GM18868 (cell line): ENCODE measurements around the gene KLHL12.
"Not testable (repeated sequence)": the region's sequence is repeated elsewhere in the genome, so short reads cannot be mapped to it uniquely, and the experiment has no call there.

Experiments used
- ATAC-seq: cut with Tn5 transposase; IDR thresholded peaks from one replicate; pipeline ENCODE4 v1.9.1; 2021; ENCODE audit warnings: mild to moderate bottlenecking, moderate library complexity; ENCODE audit not compliant: unreplicated experiment

Gene KLHL12

GRCh38 chr1:202952099-202952498 lies 25.1 kb upstream of the KLHL12 start:
- no peak for ATAC-seq

- ATAC-seq, result no peak
Observed at GRCh38 chr1:202951437-202951836, 24.4 kb upstream of the KLHL12 start.

- no peak for ATAC-seq
Observed at GRCh38 chr1:202945483-202945882, 18.4 kb upstream of the KLHL12 start.

GRCh38 chr1:202944438-202944921 lies 17.4 kb upstream of the KLHL12 start:
- ATAC-seq, result no peak

- ATAC-seq, result no peak
Observed at GRCh38 chr1:202942426-202942825, 15.4 kb upstream of the KLHL12 start.

GRCh38 chr1:202941372-202941771 lies 14.3 kb upstream of the KLHL12 start:
- ATAC-seq, result no peak

- ATAC-seq, result no peak
Observed at GRCh38 chr1:202940561-202940960, 13.5 kb upstream of the KLHL12 start.

- no peak for ATAC-seq
Observed at GRCh38 chr1:202938287-202938925, 11.4 kb upstream of the KLHL12 start.

GRCh38 chr1:202936409-202936808 lies 9.4 kb upstream of the KLHL12 start:
- ATAC-seq, result not testable (repeated sequence)

- ATAC-seq, result no peak
Observed at GRCh38 chr1:202935844-202936243, 8.8 kb upstream of the KLHL12 start.

GRCh38 chr1:202934755-202935154 lies 7.7 kb upstream of the KLHL12 start:
- no peak for ATAC-seq

GRCh38 chr1:202932476-202932875 lies 5.4 kb upstream of the KLHL12 start:
- no peak for ATAC-seq

GRCh38 chr1:202923533-202923932 lies 3.5 kb downstream of the KLHL12 start:
- no peak for ATAC-seq

GRCh38 chr1:202919615-202920014 lies 7.4 kb downstream of the KLHL12 start:
- no peak for ATAC-seq

- no peak for ATAC-seq
Observed at GRCh38 chr1:202915146-202915545, 11.9 kb downstream of the KLHL12 start.

GRCh38 chr1:202912476-202912875 lies 14.6 kb downstream of the KLHL12 start:
- ATAC-seq, result not testable (repeated sequence)

GRCh38 chr1:202909494-202909893 lies 17.5 kb downstream of the KLHL12 start:
- no peak for ATAC-seq

- no peak for ATAC-seq
Observed at GRCh38 chr1:202908998-202909397, 18.0 kb downstream of the KLHL12 start.

GRCh38 chr1:202905331-202905730 lies 21.7 kb downstream of the KLHL12 start:
- no peak for ATAC-seq

- not testable (repeated sequence) for ATAC-seq
Observed at GRCh38 chr1:202903808-202904207, 23.2 kb downstream of the KLHL12 start.

GRCh38 chr1:202901555-202901954 lies 25.5 kb downstream of the KLHL12 start:
- no peak for ATAC-seq

- no peak for ATAC-seq
Observed at GRCh38 chr1:202892501-202892900, 34.5 kb downstream of the KLHL12 start.

GRCh38 chr1:202890392-202890791 lies 36.6 kb downstream of the KLHL12 start:
- no peak for ATAC-seq
